Cerebellar cortex (tissue), 1 donor: ENCODE measurements around the gene CHCHD3.
"Not testable (repeated sequence)": the region's sequence is repeated elsewhere in the genome, so short reads cannot be mapped to it uniquely, and the experiment has no call there.

ENCODE experiments used
- DNase-seq: peaks from one replicate; pipeline ENCODE4 v3.0.0-alpha.2; 2015; ENCODE audit warnings: low spot score

The CHCHD3 gene

DNA sequence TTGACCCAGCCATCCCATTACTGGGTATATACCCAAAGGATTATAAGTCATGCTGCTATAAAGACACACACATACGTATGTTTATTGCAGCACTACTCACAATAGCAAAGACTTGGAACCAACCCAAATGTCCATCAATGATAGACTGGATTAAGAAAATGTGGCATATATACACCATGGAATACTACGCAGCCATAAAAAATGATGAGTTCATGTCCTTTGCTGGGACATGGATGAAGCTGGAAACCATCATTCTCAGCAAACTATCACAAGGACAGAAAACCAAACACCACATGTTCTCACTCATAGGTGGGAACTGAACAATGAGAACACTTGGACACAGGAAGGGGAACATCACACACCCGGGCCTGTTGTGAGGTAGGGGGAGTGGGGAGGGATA, 179.6 kb downstream of the CHCHD3 start:
- DNase-seq: not testable (repeated sequence)

DNA sequence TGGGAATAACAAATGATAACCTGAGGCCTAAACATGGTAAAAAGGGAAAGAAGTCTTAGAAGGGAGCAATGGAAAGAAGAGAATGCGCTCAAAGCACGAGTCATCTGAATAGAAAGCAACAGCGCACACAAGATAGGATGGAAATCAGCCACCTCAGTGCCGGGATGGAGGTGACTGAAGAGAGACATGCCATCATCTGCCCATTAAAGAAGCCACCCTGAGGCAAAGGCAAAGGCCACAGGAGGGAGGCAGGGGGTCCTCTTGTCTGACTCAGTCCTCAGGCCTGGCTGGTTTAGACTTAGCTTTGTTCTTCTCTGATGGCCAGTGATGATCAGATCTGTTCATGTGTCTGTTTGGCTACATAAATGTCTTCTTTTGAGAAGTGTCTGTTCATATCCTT, 180.6 kb downstream of the CHCHD3 start:
- no peak for DNase-seq

DNA sequence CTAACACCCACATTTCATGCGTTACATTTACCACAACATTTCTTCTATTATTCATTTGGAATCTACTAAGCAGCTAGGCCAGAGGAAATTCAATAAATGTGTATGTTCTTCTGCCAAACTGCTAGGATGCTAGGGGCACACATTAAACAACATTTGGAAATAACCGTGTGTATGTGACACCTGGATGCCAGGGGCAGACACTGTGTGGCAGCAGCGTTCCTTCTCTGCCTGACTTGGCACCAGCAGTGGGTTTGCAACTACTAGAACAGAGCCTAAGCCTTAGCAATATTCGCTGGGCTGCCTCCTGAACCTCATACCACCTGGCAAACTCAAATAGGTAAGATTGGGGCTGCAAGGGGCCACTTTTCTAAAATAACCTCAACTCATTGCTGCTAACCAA, 182.1 kb downstream of the CHCHD3 start:
- DNase-seq: no peak

DNA sequence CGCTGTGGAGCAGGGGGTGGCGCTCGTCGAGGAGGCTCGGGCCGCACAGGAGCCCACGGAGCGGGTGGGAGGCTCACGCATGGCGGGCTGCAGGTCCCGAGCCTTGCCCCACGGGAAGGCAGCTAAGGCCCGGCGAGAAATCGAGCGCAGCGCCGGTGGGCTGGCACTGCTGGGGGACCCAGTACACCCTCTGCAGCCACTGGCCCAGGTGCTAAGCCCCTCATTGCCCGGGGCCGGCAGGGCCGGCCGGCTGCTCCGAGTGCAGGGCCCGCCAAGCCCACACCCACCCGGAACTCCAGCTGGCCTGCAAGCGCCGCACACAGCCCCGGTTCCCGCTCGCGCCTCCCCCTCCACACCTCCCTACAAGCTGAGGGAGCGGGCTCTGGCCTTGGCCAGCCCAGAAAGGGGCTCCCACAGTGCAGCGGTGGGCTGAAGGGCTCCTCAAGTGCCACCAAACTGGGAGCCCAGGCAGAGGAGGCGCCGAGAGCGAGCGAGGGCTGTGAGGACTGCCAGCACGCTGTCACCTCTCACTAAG, 183.2 kb downstream of the CHCHD3 start:
- DNase-seq: not testable (repeated sequence)

DNA sequence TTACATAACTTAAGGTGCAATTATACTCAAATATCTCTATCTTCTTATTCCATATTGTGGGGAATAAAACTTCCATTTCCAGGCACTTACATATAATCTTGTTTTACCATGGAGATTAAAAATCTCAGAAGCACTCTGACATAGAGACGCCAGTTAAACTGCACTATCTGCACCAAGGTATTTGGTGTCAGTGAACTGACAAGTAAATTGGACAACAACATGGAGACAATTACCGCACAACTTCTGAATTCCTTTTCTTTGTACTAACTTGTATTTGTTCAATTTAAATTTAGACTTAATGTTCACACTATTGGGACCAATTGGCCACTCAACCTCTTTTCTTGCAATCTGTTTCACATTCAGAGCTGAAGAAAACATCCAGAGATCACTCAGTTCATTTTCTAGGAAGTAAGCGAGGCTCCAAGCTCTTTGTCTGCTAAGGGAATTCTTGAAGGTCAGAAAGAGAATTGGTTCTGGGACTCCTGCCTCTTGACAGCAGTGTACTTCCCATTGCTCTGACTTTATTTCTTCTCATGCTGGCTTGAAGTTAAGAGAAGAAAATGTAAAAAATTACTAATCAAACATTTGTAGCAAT, 184.7 kb downstream of the CHCHD3 start:
- no peak for DNase-seq

DNA sequence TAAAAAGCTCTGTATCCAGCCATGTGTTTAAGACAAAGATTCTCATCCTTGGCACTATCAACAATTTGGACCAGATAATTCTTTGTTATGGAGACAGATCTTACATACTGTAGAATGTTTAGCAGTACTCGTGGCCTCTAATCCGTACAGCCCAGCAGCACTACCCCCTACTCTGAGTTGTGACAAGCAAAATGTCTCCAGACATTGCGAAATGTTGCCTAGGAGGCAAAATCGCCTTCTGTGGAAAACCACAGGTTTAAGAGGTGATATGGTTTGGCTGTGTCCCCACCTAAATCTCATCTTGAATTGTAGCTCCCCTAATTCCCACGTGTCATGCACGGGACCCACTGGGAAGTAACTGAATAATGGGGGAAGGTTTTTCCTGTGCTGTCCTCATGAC, 186.7 kb downstream of the CHCHD3 start:
- no peak for DNase-seq

DNA sequence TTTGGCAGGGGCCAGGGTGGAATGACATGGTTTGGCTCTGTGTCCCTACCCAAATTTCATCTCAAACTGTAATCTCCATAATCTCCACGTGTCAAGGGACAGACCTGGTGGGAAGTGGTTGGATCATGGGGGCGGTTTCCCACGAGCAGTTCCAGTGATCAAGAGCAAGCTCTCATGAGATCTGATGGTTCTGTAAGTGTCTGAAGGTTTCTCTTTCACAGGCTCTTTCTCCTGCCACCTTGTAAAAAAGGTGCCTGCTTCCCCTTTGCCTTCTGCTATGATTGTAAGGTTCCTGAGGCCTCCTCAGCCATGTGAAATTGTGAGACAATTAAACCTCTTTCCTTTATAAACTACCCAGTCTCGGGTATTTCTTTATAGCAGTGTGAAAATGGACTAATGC, 188.3 kb downstream of the CHCHD3 start:
- no peak for DNase-seq

DNA sequence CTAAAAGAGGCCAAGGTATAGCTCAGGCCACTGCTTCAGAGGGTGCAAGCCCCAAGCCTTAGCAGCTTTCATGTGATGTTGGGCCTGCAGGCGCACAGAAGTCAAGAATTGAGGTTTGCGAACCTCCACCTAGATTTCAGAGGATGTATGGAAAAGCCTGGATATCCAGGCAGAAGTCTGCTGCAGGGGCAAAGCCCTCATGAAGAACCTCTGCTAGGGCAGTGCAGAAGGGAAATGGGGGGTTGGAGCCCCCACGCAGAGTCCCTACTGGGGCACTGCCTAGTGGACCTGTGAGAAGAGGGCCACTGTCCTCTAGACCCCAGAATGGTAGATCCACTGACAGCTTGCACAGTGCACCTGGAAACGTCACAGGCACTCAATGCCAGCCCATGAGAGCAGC, 189.1 kb downstream of the CHCHD3 start:
- DNase-seq: not testable (repeated sequence)

DNA sequence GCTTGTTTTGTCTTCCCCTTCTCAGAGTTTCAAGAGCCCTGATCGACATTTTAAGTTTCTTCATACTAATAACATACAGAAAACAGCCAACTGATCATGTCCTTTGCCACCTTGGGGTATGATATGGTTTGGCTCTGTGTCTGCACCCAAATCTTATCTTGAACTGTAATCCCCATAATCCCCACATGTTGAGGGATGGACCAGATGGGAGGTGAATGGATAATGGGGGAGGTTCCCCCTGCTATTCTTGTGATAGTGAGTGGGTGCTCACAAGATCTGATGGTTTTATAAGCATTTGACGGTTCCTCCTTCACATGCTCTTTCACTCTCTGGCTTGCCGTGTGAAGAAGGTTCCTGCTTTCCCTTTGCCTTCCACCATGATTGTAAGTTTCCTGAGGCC, 190.3 kb downstream of the CHCHD3 start:
- no peak for DNase-seq

DNA sequence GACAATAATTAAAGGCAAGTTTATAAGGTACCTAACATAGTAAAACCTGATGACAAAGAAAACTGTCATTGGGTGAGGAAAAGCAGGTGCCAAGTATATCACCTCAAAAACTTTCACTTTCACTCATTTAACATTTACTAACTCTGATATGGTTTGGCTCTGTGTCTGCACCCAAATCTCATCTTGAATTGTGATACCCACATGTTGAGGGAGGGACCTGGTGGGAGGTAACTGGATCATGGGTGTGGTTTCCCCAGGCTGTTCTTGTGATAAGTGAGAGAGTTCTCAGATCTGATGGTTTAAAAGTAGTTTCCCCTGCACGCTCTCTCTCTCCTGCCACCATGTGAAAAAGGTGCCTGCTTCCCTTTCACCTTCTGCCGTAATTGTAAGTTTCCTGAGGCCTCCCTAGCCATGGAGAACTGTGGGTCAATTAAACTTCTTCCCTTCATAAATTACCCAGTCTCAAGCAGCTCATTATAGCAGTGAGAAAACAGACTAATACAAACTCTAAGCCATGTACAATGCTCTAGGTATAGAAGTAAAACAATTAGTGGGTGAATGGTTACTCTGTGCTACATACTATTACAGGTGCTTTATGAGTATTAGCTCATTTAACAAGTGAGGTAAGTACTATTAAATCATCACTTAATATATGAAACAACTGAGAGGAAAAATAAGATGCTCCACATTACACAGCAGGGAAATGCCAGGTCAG, 199.0 kb downstream of the CHCHD3 start:
- no peak for DNase-seq

DNA sequence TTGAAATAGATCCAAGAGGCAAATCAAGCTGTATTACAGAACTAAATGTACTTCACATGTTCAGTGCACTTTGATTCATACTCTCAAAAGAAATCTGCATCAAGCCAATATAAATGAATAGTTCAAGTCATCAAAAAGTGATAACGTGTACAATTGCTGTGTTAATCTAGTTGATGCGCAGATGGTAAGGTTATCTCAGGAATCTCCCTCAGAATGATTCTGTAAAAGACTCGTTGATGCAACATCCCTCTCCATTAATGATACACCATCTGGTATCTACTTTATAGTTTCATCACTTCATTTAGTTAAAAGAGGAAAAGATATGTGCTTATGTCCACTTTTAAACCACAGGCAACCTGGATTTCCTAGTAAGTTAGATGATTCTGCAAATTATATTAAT, 200.6 kb downstream of the CHCHD3 start:
- DNase-seq: no peak

DNA sequence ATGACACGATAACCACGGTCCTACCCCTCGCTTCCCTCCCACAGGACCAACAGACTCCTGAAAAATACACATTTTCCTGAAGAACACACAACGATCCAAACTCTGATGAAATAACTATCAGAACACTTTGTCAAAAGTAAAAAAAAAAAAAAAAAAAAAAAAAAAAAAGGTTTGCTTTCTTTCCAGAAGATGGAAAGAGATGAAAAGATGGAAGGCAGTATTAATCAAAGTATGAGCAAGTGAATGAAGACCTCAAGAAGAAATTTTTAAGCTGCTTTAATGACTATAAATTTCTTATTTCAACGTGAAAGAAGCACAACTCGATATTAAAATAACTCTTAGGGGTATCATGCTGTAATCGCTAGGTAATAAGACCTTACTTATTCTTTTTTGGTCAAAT, 202.3 kb downstream of the CHCHD3 start:
- no peak for DNase-seq

DNA sequence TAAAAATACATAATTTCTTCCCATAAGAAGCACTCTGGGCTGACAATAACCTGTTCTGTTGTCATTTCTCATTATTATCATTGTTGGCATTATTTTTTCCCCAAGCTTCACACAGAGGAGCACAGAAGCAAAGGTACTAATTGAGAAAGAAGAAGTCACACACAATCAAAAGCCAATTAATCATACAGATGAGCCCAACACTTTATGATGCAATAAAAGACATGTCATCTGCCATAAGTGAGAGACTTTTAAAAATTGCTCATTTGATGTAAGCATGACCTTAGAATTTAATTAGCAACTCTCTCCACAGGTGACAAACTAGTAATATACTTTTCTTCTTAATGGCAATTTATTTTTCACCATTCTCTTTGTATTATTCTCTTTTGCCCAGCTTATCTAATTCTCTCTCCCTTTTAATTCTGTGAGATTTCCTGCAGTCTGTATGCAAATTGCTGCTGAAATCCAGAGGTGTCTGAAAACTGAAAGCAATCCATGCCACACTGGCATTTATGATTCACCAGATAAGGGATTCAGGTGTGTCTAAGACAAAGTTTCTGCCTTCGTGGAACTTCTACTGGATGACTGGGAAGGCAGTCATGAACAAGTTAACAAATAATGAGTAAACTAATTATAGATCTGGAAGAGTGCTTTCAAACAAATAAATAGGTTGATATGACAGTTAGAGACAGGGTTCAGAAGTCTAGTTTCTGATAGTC, 203.5 kb downstream of the CHCHD3 start:
- DNase-seq: no peak

DNA sequence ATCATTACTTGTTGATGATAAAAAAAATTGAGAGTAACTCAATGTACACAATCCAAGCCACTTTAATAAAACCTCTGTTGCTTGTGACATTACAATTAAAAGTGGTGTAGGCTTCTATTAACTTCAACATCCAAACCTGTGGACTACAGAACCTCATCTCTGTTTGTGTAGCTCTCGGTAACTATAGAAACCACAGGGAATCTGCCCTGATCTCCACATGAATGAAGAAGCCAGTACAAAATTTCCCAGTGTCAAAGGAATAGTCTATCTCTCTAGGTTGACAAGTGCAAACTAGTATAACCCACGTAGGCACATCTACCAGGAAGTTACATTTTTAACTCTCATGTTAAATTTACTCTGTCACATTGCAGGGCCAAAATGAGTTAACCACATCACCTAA, 204.3 kb downstream of the CHCHD3 start:
- no peak for DNase-seq

DNA sequence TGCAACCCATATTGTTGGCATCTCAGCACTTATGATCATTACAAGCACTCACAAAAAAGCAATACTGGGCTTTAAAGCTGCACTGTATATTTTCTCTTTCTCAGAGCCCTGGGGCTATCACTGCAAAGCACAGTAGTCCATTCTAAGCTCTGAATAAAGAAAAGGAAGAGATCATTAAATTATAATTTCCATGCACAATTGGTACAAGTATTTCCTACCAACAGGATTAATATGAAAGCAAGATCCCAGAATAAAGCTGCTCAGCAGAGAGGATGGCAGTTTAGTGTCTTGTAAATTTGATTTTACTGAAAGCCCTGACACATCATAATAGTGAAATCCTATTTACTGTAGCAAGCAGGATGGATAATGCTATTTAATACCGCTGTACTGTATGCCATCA, 205.3 kb downstream of the CHCHD3 start:
- DNase-seq: no peak

DNA sequence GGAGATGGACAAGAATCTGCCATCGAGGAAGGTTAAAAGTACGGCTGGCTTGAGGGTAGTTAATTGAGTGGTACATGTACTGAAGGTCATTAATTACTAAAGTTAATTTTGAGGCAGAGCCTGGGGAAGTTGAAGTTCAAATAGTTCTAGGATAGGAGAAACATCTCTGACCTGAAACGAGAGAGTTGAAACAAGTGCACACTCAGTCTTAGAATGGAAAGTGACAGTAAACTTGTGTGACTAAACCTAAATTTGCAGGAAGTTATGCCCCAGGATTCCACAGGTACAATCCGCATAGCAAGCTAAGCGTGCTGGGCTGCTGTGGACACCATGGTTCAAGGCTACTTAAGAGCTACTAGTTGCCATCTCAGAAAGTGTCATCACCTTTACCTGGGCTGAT, 209.9 kb downstream of the CHCHD3 start:
- DNase-seq: no peak

DNA sequence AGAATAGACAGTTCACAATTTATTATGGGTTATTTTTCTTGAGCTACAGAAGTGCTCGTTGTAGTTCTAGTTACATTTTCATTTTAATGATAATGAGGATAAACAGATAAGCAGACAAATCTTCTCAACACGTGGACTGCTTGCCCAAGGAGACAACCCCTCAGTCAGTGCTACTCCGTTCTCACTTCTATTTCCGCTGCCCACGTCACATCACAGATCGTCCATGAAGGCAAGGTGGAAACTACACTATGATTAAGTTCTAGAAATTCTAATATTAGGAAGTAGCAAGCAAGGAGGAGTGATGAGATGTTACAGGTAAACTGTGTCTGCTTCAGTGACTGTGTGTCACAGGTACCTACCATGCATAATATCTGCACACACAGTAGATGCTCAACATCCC, 210.5 kb downstream of the CHCHD3 start:
- DNase-seq: no peak

DNA sequence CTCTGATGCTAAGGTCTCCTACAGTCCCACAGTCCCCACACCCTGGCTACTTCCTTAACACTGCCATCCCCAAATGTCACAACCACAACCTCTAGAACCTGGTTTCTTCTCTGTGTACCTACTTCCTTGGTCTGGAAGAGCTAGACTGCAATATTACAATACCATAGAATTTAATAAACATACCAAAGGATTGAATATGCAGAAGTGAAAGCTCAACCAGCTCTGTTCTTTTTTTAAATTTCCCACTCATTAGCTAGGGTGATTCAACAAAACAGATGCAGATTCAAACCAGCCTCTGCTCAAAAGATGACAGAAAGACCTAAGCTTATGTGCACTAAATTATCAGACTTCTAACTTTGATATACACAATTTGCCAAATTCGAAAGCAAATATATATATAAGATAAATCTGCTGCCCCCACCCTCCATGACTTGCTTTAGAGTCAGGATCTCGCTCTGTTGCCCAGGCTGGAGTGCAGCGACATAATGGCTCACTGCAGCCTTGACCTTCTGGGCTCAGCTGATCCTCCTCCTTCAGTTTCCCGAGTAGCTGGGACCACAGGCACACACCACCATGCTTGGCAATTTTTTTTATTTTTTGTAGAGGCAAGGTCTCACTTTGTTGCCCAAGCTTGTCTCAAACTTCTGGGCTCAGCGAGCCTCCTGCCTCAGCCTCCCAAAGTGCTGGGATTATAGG, 212.6 kb downstream of the CHCHD3 start:
- DNase-seq: no peak

DNA sequence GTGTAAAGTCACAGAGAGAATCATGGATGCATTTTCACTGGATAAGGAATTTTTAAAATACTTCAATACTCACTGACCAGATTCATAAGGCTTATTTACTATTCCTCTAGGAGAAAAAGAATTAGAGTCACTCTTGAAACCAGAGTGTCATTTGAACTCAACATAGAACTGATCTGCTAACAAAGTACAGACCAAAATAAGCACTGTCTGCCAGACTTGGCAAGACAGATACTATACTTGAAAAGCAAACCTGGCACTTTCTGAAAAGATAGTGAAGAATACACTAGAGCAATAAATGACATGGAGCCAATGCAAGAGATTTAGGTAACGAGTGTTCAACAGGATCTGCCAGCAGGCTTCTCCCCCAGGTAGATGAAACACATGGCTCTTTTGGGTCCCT, 215.3 kb downstream of the CHCHD3 start:
- DNase-seq: no peak

DNA sequence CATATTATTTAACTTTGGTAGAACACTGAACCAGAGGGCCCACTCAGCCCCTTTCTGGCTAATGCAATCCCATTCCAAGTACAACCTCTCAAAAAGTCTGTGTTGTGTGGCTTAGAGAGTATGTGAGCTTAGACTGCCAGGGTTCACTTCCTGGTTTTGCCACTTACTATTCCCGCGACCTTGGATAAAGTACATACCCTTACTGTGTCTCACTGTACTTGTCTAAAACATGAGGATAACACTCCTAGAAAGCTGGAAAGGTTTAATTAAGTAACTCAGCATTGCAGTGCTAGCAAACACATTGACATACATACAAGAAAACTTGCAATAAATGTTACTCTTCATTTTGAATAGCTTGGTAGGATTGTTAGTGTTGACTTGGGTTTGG, 215.8 kb downstream of the CHCHD3 start:
- DNase-seq: no peak

DNA sequence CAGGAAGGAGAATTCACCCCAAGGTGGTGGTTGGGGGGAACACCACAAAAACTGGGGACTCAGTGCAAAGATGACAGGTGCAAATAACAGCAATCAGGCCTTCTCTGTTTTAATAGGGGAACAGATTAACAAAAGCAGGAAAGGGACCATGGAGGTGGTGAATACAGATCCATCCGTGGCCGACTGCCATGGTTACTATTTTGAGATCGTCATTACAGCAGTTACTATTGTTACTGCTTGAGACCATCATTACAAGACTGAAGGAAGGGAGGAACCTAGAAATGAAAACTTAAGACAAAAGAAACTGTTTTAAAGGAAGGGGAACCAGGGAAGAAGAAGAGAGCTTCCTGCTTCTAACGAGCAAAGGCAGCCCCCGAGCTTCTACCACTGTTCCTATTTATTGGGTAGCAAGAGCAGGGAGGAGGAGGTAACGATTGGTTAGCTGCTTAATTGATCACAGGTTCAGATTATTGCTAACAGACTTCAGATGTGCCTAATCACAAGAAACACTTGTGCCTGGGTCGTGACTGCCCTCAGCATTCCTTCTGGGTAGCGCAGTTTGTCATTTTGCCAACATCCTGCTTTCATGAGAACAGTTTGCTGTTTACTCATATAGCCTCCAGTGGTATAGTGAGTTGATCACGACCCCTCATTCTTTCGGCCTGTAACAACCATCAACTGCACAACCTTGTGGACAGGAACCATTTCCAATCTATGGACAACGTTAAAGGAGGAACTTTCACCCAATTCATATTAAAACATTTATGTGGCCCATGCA, 216.3 kb downstream of the CHCHD3 start:
- no peak for DNase-seq
